Retina (tissue), 1 donor: Measurements from ENCODE around the gene RARS2.
"Not testable (repeated sequence)": the region's sequence is repeated elsewhere in the genome, so short reads cannot be mapped to it uniquely, and the experiment has no call there.

Source experiments
- DNase-seq: peaks from one replicate; pipeline ENCODE4 v3.0.0-alpha.2; 2016

The RARS2 gene

DNA sequence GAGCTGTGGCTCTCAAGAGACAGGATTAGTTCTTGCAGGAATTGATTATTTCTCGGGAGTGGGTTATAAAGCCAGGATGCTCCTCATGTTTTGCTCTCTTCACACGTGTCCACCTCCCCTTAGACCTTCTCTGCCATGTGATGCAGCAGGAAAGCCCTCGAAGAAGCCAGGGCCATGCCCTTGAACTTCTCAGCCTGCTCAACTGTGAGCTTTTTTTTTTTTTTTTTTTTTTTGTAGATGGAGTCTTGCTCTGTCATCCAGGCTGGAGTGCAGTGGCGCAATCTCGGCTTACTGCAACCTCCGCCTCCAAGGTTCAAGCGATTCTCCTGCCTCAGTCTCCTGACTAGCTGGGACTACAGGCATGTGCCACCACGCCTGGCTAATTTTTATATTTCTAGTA, 100.5 kb downstream of the RARS2 start:
- not testable (repeated sequence) for DNase-seq

DNA sequence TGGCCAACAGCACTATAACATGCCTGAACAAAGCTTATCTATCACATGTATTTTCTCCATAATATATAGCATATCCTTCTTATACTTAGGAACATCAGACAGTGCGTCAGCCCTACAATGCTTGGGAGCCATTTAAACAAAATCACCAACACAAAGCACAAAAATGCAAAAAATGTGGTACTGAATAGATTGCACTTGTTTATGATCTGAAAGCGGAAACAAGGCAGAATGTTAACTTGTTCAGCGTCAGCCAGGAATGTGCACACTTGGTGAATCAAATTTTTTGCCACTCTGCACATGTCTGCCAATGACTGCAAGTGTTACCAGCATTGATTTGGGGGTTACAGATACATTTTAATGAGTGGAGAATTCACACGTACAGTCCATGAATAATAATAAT, 102.2 kb downstream of the RARS2 start:
- DNase-seq, result no peak

DNA sequence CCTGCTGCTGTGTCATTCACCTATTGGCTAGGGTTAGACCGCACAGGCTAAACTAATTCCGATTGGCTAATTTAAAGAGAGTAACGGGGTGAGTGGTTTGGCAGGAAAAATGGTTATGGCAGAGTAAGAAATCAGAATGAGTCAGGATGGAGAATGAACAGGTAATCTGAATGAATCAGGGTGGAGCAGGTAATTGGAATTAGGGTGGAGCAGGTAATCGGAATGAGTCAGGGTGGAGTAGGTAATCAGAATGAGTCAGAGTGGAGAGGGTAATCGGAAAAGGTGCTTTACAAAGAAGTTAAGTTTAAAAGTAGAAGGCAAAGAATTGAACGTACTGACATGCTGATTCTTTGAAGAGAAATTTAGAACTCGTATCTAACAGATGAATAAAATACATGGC, 105.3 kb downstream of the RARS2 start:
- DNase-seq, result no peak

DNA sequence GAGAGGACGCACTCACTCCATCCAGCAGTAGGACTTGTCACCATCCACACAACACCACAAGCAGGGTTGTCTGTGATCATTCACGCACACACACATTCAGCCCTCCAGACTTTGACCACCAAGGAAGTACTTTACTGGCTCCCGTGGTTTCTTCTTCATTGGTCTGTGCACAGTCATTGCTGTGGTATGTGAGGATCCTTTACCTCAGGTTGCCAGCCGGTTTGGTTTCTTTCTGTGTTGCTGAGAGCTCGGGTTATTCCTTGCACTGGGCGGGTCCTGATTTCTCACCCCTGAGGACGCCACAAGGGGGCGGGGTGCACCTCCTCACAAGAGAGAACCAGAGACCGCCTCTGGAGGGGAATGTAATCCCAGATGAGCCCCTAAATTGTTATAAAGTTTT, 105.9 kb downstream of the RARS2 start:
- no peak for DNase-seq

DNA sequence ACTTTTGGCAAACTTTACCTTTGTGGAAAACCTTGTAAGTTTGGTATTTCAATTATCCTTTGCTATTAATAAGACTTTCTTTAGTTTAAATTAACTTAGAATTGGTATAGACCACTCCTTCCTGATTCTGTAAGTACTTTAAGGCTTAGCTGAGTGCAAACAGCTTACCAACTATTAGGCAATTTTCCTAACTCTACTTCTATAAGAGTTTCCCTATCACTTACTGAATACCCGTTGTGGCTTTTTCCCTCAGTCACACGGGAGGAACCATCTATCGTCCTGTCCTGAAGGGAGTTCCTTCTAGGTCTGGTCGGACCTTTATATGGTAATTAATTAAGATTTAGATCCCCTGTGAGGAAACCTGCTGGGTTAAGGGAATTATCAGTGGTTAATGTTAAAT, 107.4 kb downstream of the RARS2 start:
- DNase-seq, result no peak

DNA sequence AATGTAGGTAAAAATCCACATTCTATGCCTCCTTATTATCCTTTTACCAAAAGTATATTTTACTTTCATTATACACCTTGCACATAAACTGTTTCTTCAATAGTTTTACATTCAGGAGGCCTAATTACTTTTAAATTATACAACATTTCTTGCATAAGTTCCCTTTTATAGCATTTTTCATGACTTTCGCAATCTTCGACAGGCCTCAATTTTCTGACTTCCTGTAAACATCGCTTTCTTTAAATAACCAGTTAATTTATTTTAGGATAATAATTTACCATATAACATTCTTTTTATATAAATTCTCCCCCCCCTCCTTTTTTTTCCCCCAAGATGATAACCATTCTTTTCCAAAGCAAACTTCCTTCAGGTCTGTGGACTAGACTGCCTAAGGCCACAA, 107.9 kb downstream of the RARS2 start:
- no peak for DNase-seq

DNA sequence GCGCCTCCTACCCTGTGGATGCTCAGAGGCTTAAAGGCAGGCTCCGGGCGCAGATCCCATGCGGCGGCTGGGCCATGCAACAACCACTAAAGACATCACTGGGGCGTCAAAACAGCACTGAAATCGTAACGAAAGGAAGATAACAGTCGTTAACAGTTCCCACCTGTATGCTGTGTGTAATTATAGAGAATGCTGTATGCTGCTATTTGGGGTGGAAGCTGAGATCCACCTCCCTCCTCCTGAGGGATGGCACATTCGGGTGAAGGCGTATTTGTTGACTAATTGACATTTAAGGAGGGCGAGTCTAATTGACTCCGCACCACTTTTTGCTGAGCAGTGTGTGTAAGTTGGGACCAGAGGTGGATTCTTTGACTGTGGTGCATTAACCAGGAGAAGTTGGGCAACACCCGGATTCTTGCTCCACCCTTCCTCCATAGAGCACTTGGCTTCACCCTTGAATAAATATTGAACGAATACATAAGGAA, 116.3 kb downstream of the RARS2 start:
- no peak for DNase-seq

DNA sequence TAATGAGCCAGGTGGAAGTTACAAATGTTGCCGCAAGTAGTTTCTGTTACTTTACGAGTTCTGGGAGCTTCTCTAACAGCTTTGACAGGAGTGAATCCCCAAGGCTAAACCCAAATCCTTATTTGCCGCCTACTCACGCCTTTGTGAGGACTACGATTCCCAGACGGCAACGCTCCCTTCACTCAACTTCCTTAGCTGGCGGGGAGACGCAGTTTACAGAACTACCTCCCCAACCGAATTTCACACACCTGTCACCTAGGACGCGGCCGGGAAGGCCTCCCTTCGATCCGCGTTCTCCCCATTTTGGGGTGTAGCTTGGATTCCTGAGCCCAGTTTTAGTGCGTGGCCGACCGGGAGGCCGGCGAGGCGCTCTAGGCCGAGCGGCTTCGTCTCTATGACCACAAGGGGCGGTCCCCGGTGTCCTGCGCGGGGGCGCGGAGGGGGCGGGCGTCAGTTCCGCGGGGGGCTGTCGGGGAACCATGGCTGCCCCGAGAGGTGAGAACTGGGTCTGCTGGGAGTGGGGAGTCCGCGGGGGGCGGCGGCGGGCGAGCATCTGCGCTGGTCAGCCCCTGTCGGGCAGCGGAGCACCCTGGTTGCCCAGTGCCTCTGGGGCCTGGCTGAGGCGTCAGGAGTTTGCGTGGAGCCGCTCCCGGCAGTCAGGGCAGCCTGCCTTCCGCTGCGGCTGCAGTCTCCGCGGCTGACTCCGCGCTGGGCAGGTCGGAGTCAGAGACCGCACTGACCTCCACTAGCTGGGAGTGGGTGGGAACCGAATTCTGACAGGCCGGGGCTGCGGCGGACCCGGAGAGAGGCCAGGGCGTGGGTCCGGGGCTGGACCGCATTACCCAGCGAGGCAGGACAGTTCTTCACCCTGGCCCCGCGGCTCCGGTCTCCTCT, 117.0 kb downstream of the RARS2 start, which contains the start of gene SLC35A1:
TSS of gene SLC35A1 (plus strand) at position 450 of the 894 bp plus-strand sequence. CDS start at position 480, 30 bp downstream.
- DNase-seq, result peak; percentile 97

DNA sequence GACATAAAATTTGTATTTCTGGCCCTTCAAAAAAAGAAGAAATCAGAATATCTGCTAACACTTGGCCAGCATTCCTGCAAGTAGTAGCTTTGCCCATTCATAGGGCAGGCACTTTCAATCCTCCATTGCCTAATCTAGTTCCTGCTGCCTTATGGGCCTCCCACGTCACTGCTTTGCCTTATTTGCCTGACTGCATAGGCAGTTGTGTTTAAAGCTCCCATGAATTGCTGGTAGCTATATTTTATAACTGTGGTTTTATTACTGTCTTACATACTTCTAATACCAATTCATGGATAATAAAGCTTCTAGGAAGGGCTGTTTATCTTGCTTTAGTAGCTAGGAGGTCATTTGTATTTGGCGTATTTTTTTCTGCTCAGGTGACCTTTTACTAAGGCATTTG, 124.7 kb downstream of the RARS2 start:
- DNase-seq, result no peak
